B cell (primary cell): Measurements from ENCODE around the gene TMEFF1.

Experiments
- CTCF ChIP-seq: fragments of 200-600 bp; IDR thresholded peaks from one replicate; pipeline ENCODE4 v1.8.0; 2022; ENCODE audit warnings: antibody characterized with exemption, mild to moderate bottlenecking
- EZH2 ChIP-seq: IDR thresholded peaks from 2 replicates; pipeline ENCODE4 v1.6.1; 2012; ENCODE audit warnings: borderline replicate concordance, low read depth, mild to moderate bottlenecking, moderate library complexity, low read length; ENCODE audit not compliant: insufficient read depth, poor library complexity, severe bottlenecking

GRCh38 chr9:100525563-100525962, 52.6 kb downstream of the TMEFF1 start:
- TF ChIP-seq CTCF (no peak), EZH2 (no peak)
